CD14-positive monocyte (primary cell): Measurements from ENCODE around the gene SLC66A2. TPM values are rescaled to one million over a fixed set of nuclear protein-coding genes. Genes with fewer than 3 reads are reported as not detected.
"Not testable (repeated sequence)": the region's sequence is repeated elsewhere in the genome, so short reads cannot be mapped to it uniquely, and the experiment has no call there.

Source experiments
- DNase-seq, 3 donors: peaks; one replicate each; pipeline ENCODE4 v3.0.0-alpha.2; 2011 to 2022
- H2AFZ ChIP-seq: 2 replicates; pipeline ENCODE4 v1.6.0; 2012; ENCODE audit warnings: mild to moderate bottlenecking, low read depth, low read length, inconsistent platforms; ENCODE audit not compliant: insufficient read depth, poor library complexity, severe bottlenecking
- H3K27ac ChIP-seq, 2 donors: 1 replicate in 1 of 2; 2 replicates in 1 of 2; pipeline ENCODE4 v1.5.1; 2012 to 2013; ENCODE audit warnings: low read length in 2 of 2, control low read depth in 1 of 2, inconsistent platforms in 1 of 2, low read depth in 1 of 2, mild to moderate bottlenecking in 1 of 2
- H3K27me3 ChIP-seq, 2 donors: one replicate each; pipeline versions ENCODE4 v1.6.0 to v1.6.1; 2011 to 2013; ENCODE audit warnings: low read length in 2 of 2; ENCODE audit not compliant: control insufficient read depth in 2 of 2, insufficient read depth in 2 of 2
- H3K36me3 ChIP-seq, 2 donors: replicated peaks in 1 of 2; 1 replicate in 1 of 2; 2 replicates in 1 of 2; pipeline versions ENCODE4 v1.5.1 to v1.6.1; 2012 to 2013; ENCODE audit warnings: low read length in 2 of 2, control low read depth in 1 of 2, inconsistent platforms in 1 of 2, mild to moderate bottlenecking in 1 of 2; ENCODE audit not compliant: insufficient read depth in 2 of 2, control insufficient read depth in 1 of 2
- H3K4me1 ChIP-seq, 2 donors: 1 replicate in 1 of 2; 2 replicates in 1 of 2; pipeline versions ENCODE4 v1.5.1 to v1.6.1; 2012 to 2013; ENCODE audit warnings: low read length in 2 of 2, control low read depth in 1 of 2, inconsistent platforms in 1 of 2, mild to moderate bottlenecking in 1 of 2, moderate library complexity in 1 of 2; ENCODE audit not compliant: insufficient read depth in 2 of 2, control insufficient read depth in 1 of 2
- H3K4me2 ChIP-seq: replicated peaks from 2 replicates; pipeline ENCODE3; 2012; ENCODE audit warnings: low read length, moderate library complexity, mild to moderate bottlenecking; ENCODE audit not compliant: poor library complexity, severe bottlenecking; ENCODE audit errors: extremely low read depth
- H3K4me3 ChIP-seq, 3 experiments: fragments of 200-600 bp in 1 of 3; sonication (generic) in 1 of 3; replicated peaks in 1 of 3; 1 replicate in 2 of 3; 2 replicates in 1 of 3; pipeline ENCODE4 v1.5.1; 2011 to 2013; ENCODE audit warnings: low read length in 3 of 3, mild to moderate bottlenecking in 3 of 3, control low read depth in 2 of 3, low read depth in 2 of 3, inconsistent platforms in 1 of 3, moderate library complexity in 1 of 3
- H3K79me2 ChIP-seq: 2 replicates; pipeline ENCODE4 v1.6.0; 2012; ENCODE audit warnings: mild to moderate bottlenecking, control low read depth, inconsistent platforms, low read length, moderate library complexity; ENCODE audit not compliant: insufficient read depth
- H3K9ac ChIP-seq: 2 replicates; pipeline ENCODE4 v1.6.0; 2017; ENCODE audit warnings: low read length, mild to moderate bottlenecking; ENCODE audit not compliant: insufficient read depth, poor library complexity, severe bottlenecking
- H3K9me3 ChIP-seq, 2 donors: replicated peaks in 1 of 2; 1 replicate in 1 of 2; 2 replicates in 1 of 2; pipeline versions ENCODE4 v1.5.1 to v1.6.1; 2012 to 2013; ENCODE audit warnings: low read length in 2 of 2, control low read depth in 1 of 2; ENCODE audit not compliant: control insufficient read depth in 1 of 2, insufficient read depth in 1 of 2
- H4K20me1 ChIP-seq: 2 replicates; pipeline ENCODE4 v1.6.0; 2012; ENCODE audit warnings: mild to moderate bottlenecking, low read length, control low read depth, moderate library complexity; ENCODE audit not compliant: insufficient read depth
- H3K27ac Mint-ChIP-seq, 7 donors: one replicate each; pipeline ENCODE4 v1.8.0; 2020; ENCODE audit warnings: mild to moderate bottlenecking in 7 of 7, mixed read lengths in 7 of 7, moderate library complexity in 6 of 7, inconsistent platforms in 2 of 7
- H3K27me3 Mint-ChIP-seq, 3 donors: one replicate each; pipeline ENCODE4 v1.8.0; 2021 to 2022; ENCODE audit warnings: low read depth in 3 of 3, mild to moderate bottlenecking in 3 of 3, mixed read lengths in 3 of 3, moderate library complexity in 3 of 3, inconsistent platforms in 1 of 3
- H3K36me3 Mint-ChIP-seq, 2 donors: one replicate each; pipeline ENCODE4 v1.8.0; 2020; ENCODE audit warnings: mixed read lengths in 2 of 2, inconsistent platforms in 1 of 2, mild to moderate bottlenecking in 1 of 2
- H3K4me1 Mint-ChIP-seq: one replicate; pipeline ENCODE4 v1.8.0; 2020; ENCODE audit warnings: mild to moderate bottlenecking, mixed read lengths
- H3K4me3 Mint-ChIP-seq, 2 donors: one replicate each; pipeline ENCODE4 v1.8.0; 2020; ENCODE audit warnings: mild to moderate bottlenecking in 2 of 2, mixed read lengths in 2 of 2, moderate library complexity in 1 of 2
- H3K9me3 Mint-ChIP-seq, 7 donors: one replicate each; pipeline ENCODE4 v1.8.0; 2020 to 2022; ENCODE audit warnings: mixed read lengths in 7 of 7, mild to moderate bottlenecking in 6 of 7, moderate library complexity in 6 of 7, inconsistent platforms in 2 of 7
- WGBS: methylation state at CpG from one replicate; pipeline ENCODE4 v1.1.5; 2013; ENCODE audit warnings: missing lambda C conversion rate; ENCODE audit not compliant: insufficient coverage; 5-methylcytosine and 5-hydroxymethylcytosine counted together
- intact Hi-C, 2 donors: fragments of 100-400 bp; cut with micrococcal nuclease; formaldehyde crosslinking; loops; one replicate each; pipeline versions ENCODE4 v1.15.0 to v1.15.1; 2023
- polyA plus RNA-seq, 3 donors: library from polyadenylated mRNA; depleted of rRNA in 1 of 3; unstranded in 2 of 3; stranded (reverse) in 1 of 3; fragments of 300-500 nt in 2 of 3; fragments of >200 nt in 1 of 3; fragmentation: Illumina TruSeq in 2 of 3; gene quantifications; 1 replicate in 2 of 3; 2 replicates in 1 of 3; pipeline ENCODE4 v1.2.3, GENCODE V29; 2012 to 2021
- TF ChIP-seq, protein P1 (sequence below): fragments of 200-600 bp; IDR thresholded peaks from one replicate; pipeline ENCODE4 v1.8.0; 2022; ENCODE audit warnings: antibody characterized with exemption, mild to moderate bottlenecking

The SLC66A2 gene
- polyA plus RNA-seq, 3 donors: 26.8 to 42.6 (median 33.8) TPM

GRCh38 chr18:79878741-79879378 is 72.6 kb downstream of the SLC66A2 start:
- no peaks in the 10 kb centered on the region for H4K20me1 ChIP-seq
- no peaks in the 10 kb centered on the region for H3K36me3 ChIP-seq
- WGBS: 93% methylated on average over 20 of the region's 20 CpGs
- no peak overlapping the region for H3K4me2 ChIP-seq
- peaks cover 23 to 42% of the 10 kb centered on the region in 2 donors for H3K9me3 ChIP-seq
- no peak overlapping the region for H3K9ac ChIP-seq
- no peak overlapping the region for H3K4me3 Mint-ChIP-seq
- no peak overlapping the region for H3K27ac Mint-ChIP-seq
- peaks cover 20 to 41% (median 33%) of the 10 kb centered on the region in 7 donors for H3K9me3 Mint-ChIP-seq
- no peak for DNase-seq
- H3K79me2 ChIP-seq: no peaks in the 10 kb centered on the region
- H3K27me3 Mint-ChIP-seq: peaks cover 0 to 2% (median 1%) of the 10 kb centered on the region in 3 donors
- no peaks in the 10 kb centered on the region for H3K27me3 ChIP-seq
- TF ChIP-seq, protein P1, sequence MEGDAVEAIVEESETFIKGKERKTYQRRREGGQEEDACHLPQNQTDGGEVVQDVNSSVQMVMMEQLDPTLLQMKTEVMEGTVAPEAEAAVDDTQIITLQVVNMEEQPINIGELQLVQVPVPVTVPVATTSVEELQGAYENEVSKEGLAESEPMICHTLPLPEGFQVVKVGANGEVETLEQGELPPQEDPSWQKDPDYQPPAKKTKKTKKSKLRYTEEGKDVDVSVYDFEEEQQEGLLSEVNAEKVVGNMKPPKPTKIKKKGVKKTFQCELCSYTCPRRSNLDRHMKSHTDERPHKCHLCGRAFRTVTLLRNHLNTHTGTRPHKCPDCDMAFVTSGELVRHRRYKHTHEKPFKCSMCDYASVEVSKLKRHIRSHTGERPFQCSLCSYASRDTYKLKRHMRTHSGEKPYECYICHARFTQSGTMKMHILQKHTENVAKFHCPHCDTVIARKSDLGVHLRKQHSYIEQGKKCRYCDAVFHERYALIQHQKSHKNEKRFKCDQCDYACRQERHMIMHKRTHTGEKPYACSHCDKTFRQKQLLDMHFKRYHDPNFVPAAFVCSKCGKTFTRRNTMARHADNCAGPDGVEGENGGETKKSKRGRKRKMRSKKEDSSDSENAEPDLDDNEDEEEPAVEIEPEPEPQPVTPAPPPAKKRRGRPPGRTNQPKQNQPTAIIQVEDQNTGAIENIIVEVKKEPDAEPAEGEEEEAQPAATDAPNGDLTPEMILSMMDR: no peak
- H3K4me1 ChIP-seq: no peaks in the 10 kb centered on the region
- no peak overlapping the region for H3K4me3 ChIP-seq
- H2AFZ ChIP-seq: no peak overlapping the region
- H3K36me3 Mint-ChIP-seq: no peaks in the 10 kb centered on the region
- intact Hi-C loops: no loop called here
- no peak overlapping the region for H3K27ac ChIP-seq
- no peaks in the 10 kb centered on the region for H3K4me1 Mint-ChIP-seq

- WGBS: 96% methylated on average over 20 of the region's 25 CpGs
- H2AFZ ChIP-seq, H3K4me3 ChIP-seq, H3K36me3 Mint-ChIP-seq, H3K27me3 Mint-ChIP-seq, intact Hi-C loops, H3K4me3 Mint-ChIP-seq, H3K4me1 ChIP-seq, H3K79me2 ChIP-seq, DNase-seq, H3K36me3 ChIP-seq, H3K27me3 ChIP-seq, H3K9ac ChIP-seq, H3K27ac ChIP-seq, H4K20me1 ChIP-seq, H3K4me2 ChIP-seq, H3K27ac Mint-ChIP-seq, H3K4me1 Mint-ChIP-seq: not testable (repeated sequence)
- peaks cover 17 to 36% of the 10 kb centered on the region in 2 donors for H3K9me3 ChIP-seq
- peaks cover 14 to 37% (median 29%) of the 10 kb centered on the region in 7 donors for H3K9me3 Mint-ChIP-seq
These were observed 73.2 kb downstream of the SLC66A2 start for GRCh38 chr18:79878246-79878645.
